WTC11 (cell line): ENCODE results near the gene KDM4B. TPM values are rescaled to one million over a fixed set of nuclear protein-coding genes. Genes with fewer than 3 reads are reported as not detected.

Experiments used
- ATAC-seq: fragments of 200-7000 bp; cut with Tn5 transposase; 2 replicates; pipeline ENCODE4 v1.10.0; 2021; ENCODE audit warnings: mild to moderate bottlenecking, moderate library complexity
- CTCF ChIA-PET: fragments of 300-600 bp; sonication (Branson Sonifier 250); formaldehyde crosslinking; loops from one replicate; lab custom pipeline; 2021; ENCODE audit warnings: antibody characterized with exemption; lab: Charles Lee
- POLR2A ChIA-PET: fragments of 350-600 bp; sonication (Branson Sonifier 250); formaldehyde crosslinking; loops from one replicate; lab custom pipeline; 2021; ENCODE audit warnings: antibody characterized with exemption; lab: Charles Lee
- DNase-seq: peaks from one replicate; pipeline ENCODE4 v3.0.0; 2021; ENCODE audit warnings: low spot score
- H3K27ac Mint-ChIP-seq: 2 replicates; pipeline ENCODE4 v1.8.0; 2021; ENCODE audit warnings: mixed read lengths
- H3K27me3 Mint-ChIP-seq: 2 replicates; pipeline ENCODE4 v1.8.0; 2021; ENCODE audit warnings: low read depth, mild to moderate bottlenecking, moderate library complexity, mixed read lengths
- H3K36me3 Mint-ChIP-seq: 2 replicates; pipeline ENCODE4 v1.8.0; 2021; ENCODE audit warnings: mixed read lengths
- H3K4me1 Mint-ChIP-seq: 2 replicates; pipeline ENCODE4 v1.8.0; 2022; ENCODE audit warnings: mixed read lengths
- H3K4me3 Mint-ChIP-seq: 2 replicates; pipeline ENCODE4 v1.8.0; 2021; ENCODE audit warnings: mild to moderate bottlenecking, moderate library complexity, mixed read lengths
- H3K9me3 Mint-ChIP-seq: 2 replicates; pipeline ENCODE4 v1.8.0; 2021; ENCODE audit warnings: mixed read lengths
- GRHL2 ChIP-seq: fragments of 250-450 bp; sonication (Bioruptor Pico); IDR thresholded peaks from 2 replicates; pipeline ENCODE4 v1.8.0; 2022; ENCODE audit warnings: mild to moderate bottlenecking, moderate library complexity; ENCODE audit not compliant: insufficient replicate concordance, severe bottlenecking
- JAZF1 ChIP-seq: fragments of 250-450 bp; sonication (Bioruptor Pico); IDR thresholded peaks from 2 replicates; pipeline ENCODE4 v1.9.0; 2021; ENCODE audit warnings: moderate library complexity, mild to moderate bottlenecking, inconsistent platforms
- PRRX2 ChIP-seq: fragments of 250-450 bp; sonication (Bioruptor Pico); IDR thresholded peaks from 2 replicates; pipeline ENCODE4 v1.8.0; 2021; ENCODE audit warnings: mild to moderate bottlenecking
- SOX15 ChIP-seq: fragments of 250-450 bp; sonication (Bioruptor Pico); IDR thresholded peaks from 2 replicates; pipeline ENCODE4 v1.9.0; 2021; ENCODE audit warnings: mild to moderate bottlenecking
- TEAD1 ChIP-seq: sonication (generic); formaldehyde crosslinking; IDR thresholded peaks from 2 replicates; pipeline ENCODE4 v1.8.0; 2022; ENCODE audit warnings: mild to moderate bottlenecking, missing genetic modification reagents
- TP53 ChIP-seq: sonication (generic); formaldehyde crosslinking; IDR thresholded peaks from 2 replicates; pipeline ENCODE4 v1.8.1; 2023; ENCODE audit warnings: mild to moderate bottlenecking, missing genetic modification reagents
- ZNF232 ChIP-seq: sonication (generic); formaldehyde crosslinking; IDR thresholded peaks from 2 replicates; pipeline ENCODE4 v1.8.0; 2022; ENCODE audit warnings: mild to moderate bottlenecking, missing genetic modification reagents
- ZNF423 ChIP-seq: fragments of 250-450 bp; sonication (Bioruptor Pico); IDR thresholded peaks from 2 replicates; pipeline ENCODE4 v2.1.2; 2022; ENCODE audit warnings: mild to moderate bottlenecking, moderate library complexity
- total RNA-seq: library from RNA; stranded (reverse); gene quantifications from 3 replicates; pipeline ENCODE4 v1.2.3, GENCODE V29; 2021
- TF ChIP-seq, protein P1 (sequence below): sonication (generic); formaldehyde crosslinking; IDR thresholded peaks from 2 replicates; pipeline ENCODE4 v1.8.1; 2023; ENCODE audit warnings: mild to moderate bottlenecking, missing genetic modification reagents
- TF ChIP-seq, protein P2 (sequence below): sonication (generic); formaldehyde crosslinking; IDR thresholded peaks from 2 replicates; pipeline ENCODE4 v1.8.1; 2022; ENCODE audit warnings: mild to moderate bottlenecking, missing genetic modification reagents, moderate library complexity, borderline replicate concordance
- TF ChIP-seq, protein P3 (sequence below): sonication (generic); formaldehyde crosslinking; IDR thresholded peaks from 2 replicates; pipeline ENCODE4 v1.8.0; 2022; ENCODE audit warnings: mild to moderate bottlenecking, missing genetic modification reagents
- TF ChIP-seq, protein P4 (sequence below): sonication (generic); formaldehyde crosslinking; IDR thresholded peaks from 2 replicates; pipeline ENCODE4 v1.8.1; 2022; ENCODE audit warnings: missing genetic modification reagents, borderline replicate concordance
- TF ChIP-seq, protein P5 (sequence below): fragments of 250-450 bp; sonication (Bioruptor Pico); IDR thresholded peaks from 2 replicates; pipeline ENCODE4 v1.9.0; 2021; ENCODE audit warnings: mild to moderate bottlenecking, borderline replicate concordance

The KDM4B gene
- total RNA-seq, 1 experiment from 2014 or later = 43.2 TPM

DNA sequence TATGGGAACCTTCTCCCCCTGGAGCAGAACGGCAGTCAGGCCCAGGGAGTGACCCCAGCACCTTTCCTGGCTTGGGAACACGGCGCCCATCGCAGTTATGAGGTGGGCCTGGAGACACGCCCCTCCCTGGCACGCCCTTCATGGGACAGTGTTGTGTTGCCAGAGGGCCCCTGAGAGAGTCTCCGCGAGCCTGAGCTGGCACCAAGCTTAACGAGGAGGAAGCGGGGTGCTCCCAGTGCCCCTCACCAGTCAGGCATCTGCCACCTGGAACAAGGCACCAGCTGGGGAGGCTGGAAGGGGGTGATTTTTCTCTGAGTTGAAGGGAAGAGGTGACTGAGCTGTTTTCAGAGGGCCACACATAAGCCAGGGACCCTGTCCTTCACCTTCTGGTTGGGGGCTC lies 180.6 kb downstream of the KDM4B start (continued):
- no peak for TF ChIP-seq JAZF1 (CRISPR knock-in tag)
- TF ChIP-seq, protein P1, sequence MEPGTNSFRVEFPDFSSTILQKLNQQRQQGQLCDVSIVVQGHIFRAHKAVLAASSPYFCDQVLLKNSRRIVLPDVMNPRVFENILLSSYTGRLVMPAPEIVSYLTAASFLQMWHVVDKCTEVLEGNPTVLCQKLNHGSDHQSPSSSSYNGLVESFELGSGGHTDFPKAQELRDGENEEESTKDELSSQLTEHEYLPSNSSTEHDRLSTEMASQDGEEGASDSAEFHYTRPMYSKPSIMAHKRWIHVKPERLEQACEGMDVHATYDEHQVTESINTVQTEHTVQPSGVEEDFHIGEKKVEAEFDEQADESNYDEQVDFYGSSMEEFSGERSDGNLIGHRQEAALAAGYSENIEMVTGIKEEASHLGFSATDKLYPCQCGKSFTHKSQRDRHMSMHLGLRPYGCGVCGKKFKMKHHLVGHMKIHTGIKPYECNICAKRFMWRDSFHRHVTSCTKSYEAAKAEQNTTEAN (CRISPR knock-in tag) = no peak
- no peak for TF ChIP-seq SOX15 (CRISPR knock-in tag)
- TF ChIP-seq ZNF232 = no peak
- TF ChIP-seq, all 79 proteins: peak for 0

DNA sequence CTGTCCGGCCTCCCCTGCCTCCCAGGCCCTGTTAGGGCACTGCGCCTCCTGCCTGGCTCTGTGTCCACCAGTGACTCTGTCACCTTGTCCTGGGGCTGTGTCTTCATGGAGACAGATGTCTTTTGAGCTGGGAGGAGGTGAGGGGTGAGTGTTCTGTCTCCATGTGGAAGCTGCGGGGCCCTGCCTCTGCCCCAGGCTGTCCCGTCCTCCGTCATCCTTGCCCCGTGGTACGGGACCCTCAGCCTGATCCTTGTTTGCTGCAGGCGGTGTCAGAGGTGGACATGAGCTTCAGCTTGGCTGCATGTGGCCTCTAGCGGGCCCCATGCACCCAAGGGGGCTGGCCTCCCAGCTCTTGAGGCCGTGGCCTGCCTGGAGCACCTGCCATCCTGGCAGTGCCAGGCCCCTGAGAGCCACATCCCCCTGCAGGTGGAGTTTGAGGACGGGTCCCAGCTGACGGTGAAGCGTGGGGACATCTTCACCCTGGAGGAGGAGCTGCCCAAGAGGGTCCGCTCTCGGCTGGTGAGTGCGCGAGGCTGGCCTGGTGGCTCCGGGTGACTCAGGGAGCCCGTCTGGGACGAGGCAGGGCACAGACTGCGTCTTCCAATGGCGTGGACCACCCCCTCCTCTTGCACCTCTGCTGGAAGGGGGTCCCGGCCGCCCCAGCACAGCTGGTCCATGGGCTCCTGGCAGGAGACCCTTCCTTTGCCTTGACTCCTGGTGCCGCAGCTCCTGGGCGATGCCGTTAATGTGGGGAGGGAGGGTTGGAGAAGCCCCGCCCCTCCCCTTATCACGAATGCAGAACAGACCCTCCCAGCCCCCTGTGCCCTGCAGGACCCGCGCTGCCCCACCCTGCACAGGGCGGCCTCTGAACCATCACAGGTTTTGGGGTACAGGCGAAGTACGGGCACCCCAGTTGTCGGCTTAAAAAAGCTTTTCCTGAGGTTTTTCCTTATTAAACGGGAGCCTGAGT lies 181.3 kb downstream of the KDM4B start:
- CTCF ChIA-PET = interaction anchor here (0.5 to 3.8 kb wide), 25 partner anchors 8 to 340 kb away, joined by 3 to 32 read pairs (median 5); no protein-coding TSS in a partner anchor
- Mint-ChIP-seq H3K27ac (no peak overlapping the region), H3K4me1 (peaks cover 7% of the 10 kb centered on the region), H3K9me3 (no peaks in the 10 kb centered on the region), H3K27me3 (no peaks in the 10 kb centered on the region), H3K4me3 (0 out of 2 replicates have a peak overlapping the region, but pooled peaks have one; percentile 18), H3K36me3 (peaks cover 7% of the 10 kb centered on the region)
- DNase-seq (no peak), ATAC-seq (peak; percentile 12)
- TF ChIP-seq, protein P2, sequence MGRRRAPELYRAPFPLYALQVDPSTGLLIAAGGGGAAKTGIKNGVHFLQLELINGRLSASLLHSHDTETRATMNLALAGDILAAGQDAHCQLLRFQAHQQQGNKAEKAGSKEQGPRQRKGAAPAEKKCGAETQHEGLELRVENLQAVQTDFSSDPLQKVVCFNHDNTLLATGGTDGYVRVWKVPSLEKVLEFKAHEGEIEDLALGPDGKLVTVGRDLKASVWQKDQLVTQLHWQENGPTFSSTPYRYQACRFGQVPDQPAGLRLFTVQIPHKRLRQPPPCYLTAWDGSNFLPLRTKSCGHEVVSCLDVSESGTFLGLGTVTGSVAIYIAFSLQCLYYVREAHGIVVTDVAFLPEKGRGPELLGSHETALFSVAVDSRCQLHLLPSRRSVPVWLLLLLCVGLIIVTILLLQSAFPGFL (CRISPR knock-in tag) = no peak
- TF ChIP-seq PRRX2 (CRISPR knock-in tag) = no peak
- TF ChIP-seq, protein P3, sequence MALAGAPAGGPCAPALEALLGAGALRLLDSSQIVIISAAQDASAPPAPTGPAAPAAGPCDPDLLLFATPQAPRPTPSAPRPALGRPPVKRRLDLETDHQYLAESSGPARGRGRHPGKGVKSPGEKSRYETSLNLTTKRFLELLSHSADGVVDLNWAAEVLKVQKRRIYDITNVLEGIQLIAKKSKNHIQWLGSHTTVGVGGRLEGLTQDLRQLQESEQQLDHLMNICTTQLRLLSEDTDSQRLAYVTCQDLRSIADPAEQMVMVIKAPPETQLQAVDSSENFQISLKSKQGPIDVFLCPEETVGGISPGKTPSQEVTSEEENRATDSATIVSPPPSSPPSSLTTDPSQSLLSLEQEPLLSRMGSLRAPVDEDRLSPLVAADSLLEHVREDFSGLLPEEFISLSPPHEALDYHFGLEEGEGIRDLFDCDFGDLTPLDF (CRISPR knock-in tag) = no peak
- TF ChIP-seq GRHL2 (CRISPR knock-in tag) = no peak
- TF ChIP-seq TP53 = no peak
- TF ChIP-seq, protein P1 (CRISPR knock-in tag) = no peak
- POLR2A ChIA-PET = no interaction called here

DNA sequence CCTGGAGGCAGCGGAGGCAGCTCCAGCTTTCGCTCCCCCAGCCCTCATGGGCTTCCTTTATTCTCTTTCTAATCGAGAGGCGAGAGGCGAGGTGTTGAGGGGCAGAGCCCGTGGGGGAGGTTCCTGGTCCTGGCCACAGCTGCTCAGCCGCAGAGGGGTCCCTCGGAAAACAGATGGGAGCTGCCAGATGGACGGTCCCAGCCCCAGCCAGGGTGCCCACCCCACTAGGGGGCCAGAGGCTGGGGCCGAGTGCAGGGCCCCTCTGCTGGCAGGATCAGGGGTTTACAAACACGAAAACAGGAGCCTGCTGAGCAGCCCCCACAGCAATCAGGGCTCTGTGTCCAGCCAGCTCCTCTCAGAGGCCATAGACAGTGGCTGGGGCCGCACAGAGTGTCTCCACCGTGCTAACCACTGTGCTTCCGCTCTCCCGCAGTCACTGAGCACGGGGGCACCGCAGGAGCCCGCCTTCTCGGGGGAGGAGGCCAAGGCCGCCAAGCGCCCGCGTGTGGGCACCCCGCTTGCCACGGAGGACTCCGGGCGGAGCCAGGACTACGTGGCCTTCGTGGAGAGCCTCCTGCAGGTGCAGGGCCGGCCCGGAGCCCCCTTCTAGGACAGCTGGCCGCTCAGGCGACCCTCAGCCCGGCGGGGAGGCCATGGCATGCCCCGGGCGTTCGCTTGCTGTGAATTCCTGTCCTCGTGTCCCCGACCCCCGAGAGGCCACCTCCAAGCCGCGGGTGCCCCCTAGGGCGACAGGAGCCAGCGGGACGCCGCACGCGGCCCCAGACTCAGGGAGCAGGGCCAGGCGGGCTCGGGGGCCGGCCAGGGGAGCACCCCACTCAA lies 182.2 kb downstream of the KDM4B start:
- DNase-seq = no peak
- 0 out of 2 replicates have a peak overlapping the region, but pooled peaks have one; percentile 18 for H3K4me3 Mint-ChIP-seq
- H3K9me3 Mint-ChIP-seq = no peaks in the 10 kb centered on the region
- H3K27ac Mint-ChIP-seq = no peak overlapping the region
- ChIA-PET POLR2A (no interaction called here), CTCF (interaction anchor here (0.5 to 3.8 kb wide), 24 partner anchors 9 to 341 kb away, joined by 3 to 32 read pairs (median 4); no protein-coding TSS in a partner anchor)
- H3K4me1 Mint-ChIP-seq = peaks cover 9% of the 10 kb centered on the region
- no peaks in the 10 kb centered on the region for H3K27me3 Mint-ChIP-seq
- peaks cover 5% of the 10 kb centered on the region; the same call in 1 of the 2 replicates for H3K36me3 Mint-ChIP-seq
- peak; percentile 31 for ATAC-seq
- TF ChIP-seq, protein P4, sequence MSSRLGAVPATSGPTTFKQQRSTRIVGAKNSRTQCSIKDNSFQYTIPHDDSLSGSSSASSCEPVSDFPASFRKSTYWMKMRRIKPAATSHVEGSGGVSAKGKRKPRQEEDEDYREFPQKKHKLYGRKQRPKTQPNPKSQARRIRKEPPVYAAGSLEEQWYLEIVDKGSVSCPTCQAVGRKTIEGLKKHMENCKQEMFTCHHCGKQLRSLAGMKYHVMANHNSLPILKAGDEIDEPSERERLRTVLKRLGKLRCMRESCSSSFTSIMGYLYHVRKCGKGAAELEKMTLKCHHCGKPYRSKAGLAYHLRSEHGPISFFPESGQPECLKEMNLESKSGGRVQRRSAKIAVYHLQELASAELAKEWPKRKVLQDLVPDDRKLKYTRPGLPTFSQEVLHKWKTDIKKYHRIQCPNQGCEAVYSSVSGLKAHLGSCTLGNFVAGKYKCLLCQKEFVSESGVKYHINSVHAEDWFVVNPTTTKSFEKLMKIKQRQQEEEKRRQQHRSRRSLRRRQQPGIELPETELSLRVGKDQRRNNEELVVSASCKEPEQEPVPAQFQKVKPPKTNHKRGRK = no peak
- TF ChIP-seq ZNF423 (peak; percentile 23; the same call in 1 of the 2 replicates), TEAD1 (CRISPR knock-in tag) (no peak)
- TF ChIP-seq, protein P5, sequence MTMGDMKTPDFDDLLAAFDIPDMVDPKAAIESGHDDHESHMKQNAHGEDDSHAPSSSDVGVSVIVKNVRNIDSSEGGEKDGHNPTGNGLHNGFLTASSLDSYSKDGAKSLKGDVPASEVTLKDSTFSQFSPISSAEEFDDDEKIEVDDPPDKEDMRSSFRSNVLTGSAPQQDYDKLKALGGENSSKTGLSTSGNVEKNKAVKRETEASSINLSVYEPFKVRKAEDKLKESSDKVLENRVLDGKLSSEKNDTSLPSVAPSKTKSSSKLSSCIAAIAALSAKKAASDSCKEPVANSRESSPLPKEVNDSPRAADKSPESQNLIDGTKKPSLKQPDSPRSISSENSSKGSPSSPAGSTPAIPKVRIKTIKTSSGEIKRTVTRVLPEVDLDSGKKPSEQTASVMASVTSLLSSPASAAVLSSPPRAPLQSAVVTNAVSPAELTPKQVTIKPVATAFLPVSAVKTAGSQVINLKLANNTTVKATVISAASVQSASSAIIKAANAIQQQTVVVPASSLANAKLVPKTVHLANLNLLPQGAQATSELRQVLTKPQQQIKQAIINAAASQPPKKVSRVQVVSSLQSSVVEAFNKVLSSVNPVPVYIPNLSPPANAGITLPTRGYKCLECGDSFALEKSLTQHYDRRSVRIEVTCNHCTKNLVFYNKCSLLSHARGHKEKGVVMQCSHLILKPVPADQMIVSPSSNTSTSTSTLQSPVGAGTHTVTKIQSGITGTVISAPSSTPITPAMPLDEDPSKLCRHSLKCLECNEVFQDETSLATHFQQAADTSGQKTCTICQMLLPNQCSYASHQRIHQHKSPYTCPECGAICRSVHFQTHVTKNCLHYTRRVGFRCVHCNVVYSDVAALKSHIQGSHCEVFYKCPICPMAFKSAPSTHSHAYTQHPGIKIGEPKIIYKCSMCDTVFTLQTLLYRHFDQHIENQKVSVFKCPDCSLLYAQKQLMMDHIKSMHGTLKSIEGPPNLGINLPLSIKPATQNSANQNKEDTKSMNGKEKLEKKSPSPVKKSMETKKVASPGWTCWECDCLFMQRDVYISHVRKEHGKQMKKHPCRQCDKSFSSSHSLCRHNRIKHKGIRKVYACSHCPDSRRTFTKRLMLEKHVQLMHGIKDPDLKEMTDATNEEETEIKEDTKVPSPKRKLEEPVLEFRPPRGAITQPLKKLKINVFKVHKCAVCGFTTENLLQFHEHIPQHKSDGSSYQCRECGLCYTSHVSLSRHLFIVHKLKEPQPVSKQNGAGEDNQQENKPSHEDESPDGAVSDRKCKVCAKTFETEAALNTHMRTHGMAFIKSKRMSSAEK (CRISPR knock-in tag) = no peak
- TF ChIP-seq, protein P3 (CRISPR knock-in tag) = no peak
